Osteocyte (in vitro differentiated cells): Measurements from ENCODE around the gene TTLL8. TPM values are rescaled to one million over a fixed set of nuclear protein-coding genes. Genes with fewer than 3 reads are reported as not detected.

Source experiments
- DNase-seq: peaks from one replicate; pipeline ENCODE4 v3.0.0; 2021; ENCODE audit warnings: mixed read lengths; ENCODE audit not compliant: unreplicated experiment; ENCODE audit errors: extremely low spot score
- H3K27ac Mint-ChIP-seq: one replicate; pipeline ENCODE4 v1.8.0; 2021; ENCODE audit warnings: mild to moderate bottlenecking, mixed read lengths; ENCODE audit not compliant: unreplicated experiment
- H3K27me3 Mint-ChIP-seq: one replicate; pipeline ENCODE4 v1.8.0; 2021; ENCODE audit warnings: mixed read lengths; ENCODE audit not compliant: unreplicated experiment
- H3K36me3 Mint-ChIP-seq: one replicate; pipeline ENCODE4 v1.8.0; 2021; ENCODE audit warnings: mixed read lengths; ENCODE audit not compliant: unreplicated experiment
- H3K4me1 Mint-ChIP-seq: one replicate; pipeline ENCODE4 v1.8.0; 2021; ENCODE audit warnings: mixed read lengths; ENCODE audit not compliant: unreplicated experiment
- H3K4me3 Mint-ChIP-seq: one replicate; pipeline ENCODE4 v1.8.0; 2021; ENCODE audit warnings: mild to moderate bottlenecking, moderate library complexity, mixed read lengths; ENCODE audit not compliant: unreplicated experiment
- H3K9me3 Mint-ChIP-seq: one replicate; pipeline ENCODE4 v1.8.0; 2021; ENCODE audit warnings: mixed read lengths; ENCODE audit not compliant: unreplicated experiment
- CTCF ChIP-seq: fragments of 200-600 bp; sonication (generic); IDR thresholded peaks from 2 replicates; pipeline ENCODE4 v1.5.0; 2021; ENCODE audit warnings: antibody characterized with exemption, mild to moderate bottlenecking, moderate library complexity
- long read RNA-seq: library from polyadenylated mRNA; unstranded; transcript quantifications from one replicate; pipeline ENCODE4 v2.0.0, GENCODE V29; 2021
- total RNA-seq: library from RNA; stranded (reverse); gene quantifications from 2 replicates; pipeline ENCODE4 v1.2.1, GENCODE V29; 2021

TTLL8 gene
- not detected in 2 replicates for total RNA-seq
- long read RNA-seq: 0 reads

GRCh38 chr22:50058061-50058905 is at the start of gene TTLL8:
Gene TTLL8, minus strand, starts transcription at chr22:50058298.
- no peak for TF ChIP-seq CTCF
- no peaks in the 10 kb centered on the region for H3K9me3 Mint-ChIP-seq
- peak within 1 kb of the TSS; percentile 21 for H3K27ac Mint-ChIP-seq
- H3K36me3 Mint-ChIP-seq: no peaks in the 10 kb centered on the region
- peak within 1 kb of the TSS; percentile 50 for H3K4me3 Mint-ChIP-seq
- DNase-seq: no peak
- H3K4me1 Mint-ChIP-seq: peaks cover 18% of the 10 kb centered on the region
- peaks cover 2% of the 10 kb centered on the region for H3K27me3 Mint-ChIP-seq

GRCh38 chr22:50107529-50107928 is 49.4 kb upstream of the TTLL8 start:
- H3K9me3 Mint-ChIP-seq: no peaks in the 10 kb centered on the region
- H3K27me3 Mint-ChIP-seq: no peaks in the 10 kb centered on the region
- no peak for DNase-seq
- H3K4me1 Mint-ChIP-seq: peaks cover 22% of the 10 kb centered on the region
- H3K4me3 Mint-ChIP-seq: no peak overlapping the region
- no peak for TF ChIP-seq CTCF
- H3K27ac Mint-ChIP-seq: no peak overlapping the region
- no peaks in the 10 kb centered on the region for H3K36me3 Mint-ChIP-seq

- H3K36me3 Mint-ChIP-seq: no peaks in the 10 kb centered on the region
- no peak for DNase-seq
- no peak for TF ChIP-seq CTCF
- no peaks in the 10 kb centered on the region for H3K9me3 Mint-ChIP-seq
- H3K27ac Mint-ChIP-seq: no peak overlapping the region
- H3K4me1 Mint-ChIP-seq: peaks cover 11% of the 10 kb centered on the region
- H3K27me3 Mint-ChIP-seq: no peaks in the 10 kb centered on the region
- no peak overlapping the region for H3K4me3 Mint-ChIP-seq
Observed at GRCh38 chr22:50105208-50106100, 47.4 kb upstream of the TTLL8 start.

GRCh38 chr22:50104141-50104544 is 46.0 kb upstream of the TTLL8 start:
- Mint-ChIP-seq H3K36me3 (no peaks in the 10 kb centered on the region), H3K27ac (no peak overlapping the region), H3K9me3 (no peaks in the 10 kb centered on the region), H3K27me3 (peaks cover 6% of the 10 kb centered on the region), H3K4me1 (peaks cover 11% of the 10 kb centered on the region), H3K4me3 (no peak overlapping the region)
- no peak for DNase-seq
- TF ChIP-seq CTCF: no peak

- no peak for TF ChIP-seq CTCF
- DNase-seq: no peak
- Mint-ChIP-seq H3K4me3 (no peak overlapping the region), H3K27me3 (peaks cover 14% of the 10 kb centered on the region), H3K27ac (no peak overlapping the region), H3K36me3 (no peaks in the 10 kb centered on the region), H3K9me3 (no peaks in the 10 kb centered on the region), H3K4me1 (peaks cover 11% of the 10 kb centered on the region)
Observed at GRCh38 chr22:50102946-50103345, 44.8 kb upstream of the TTLL8 start.
